ENCODE data around the gene KCNQ5. TPM values are rescaled to one million over a fixed set of nuclear protein-coding genes. Genes with fewer than 3 reads are reported as not detected.

The KCNQ5 gene
- total and polyA plus RNA-seq, 11 donors: 0.06 to 0.18 TPM; not detected in 9

GRCh38 chr6:73017476-73017875, 395.6 kb downstream of the KCNQ5 start:
- no peak for TF ChIP-seq POLR2A (IDR thresholded peaks at IDR 0.05)
- TF ChIP-seq, protein P1, sequence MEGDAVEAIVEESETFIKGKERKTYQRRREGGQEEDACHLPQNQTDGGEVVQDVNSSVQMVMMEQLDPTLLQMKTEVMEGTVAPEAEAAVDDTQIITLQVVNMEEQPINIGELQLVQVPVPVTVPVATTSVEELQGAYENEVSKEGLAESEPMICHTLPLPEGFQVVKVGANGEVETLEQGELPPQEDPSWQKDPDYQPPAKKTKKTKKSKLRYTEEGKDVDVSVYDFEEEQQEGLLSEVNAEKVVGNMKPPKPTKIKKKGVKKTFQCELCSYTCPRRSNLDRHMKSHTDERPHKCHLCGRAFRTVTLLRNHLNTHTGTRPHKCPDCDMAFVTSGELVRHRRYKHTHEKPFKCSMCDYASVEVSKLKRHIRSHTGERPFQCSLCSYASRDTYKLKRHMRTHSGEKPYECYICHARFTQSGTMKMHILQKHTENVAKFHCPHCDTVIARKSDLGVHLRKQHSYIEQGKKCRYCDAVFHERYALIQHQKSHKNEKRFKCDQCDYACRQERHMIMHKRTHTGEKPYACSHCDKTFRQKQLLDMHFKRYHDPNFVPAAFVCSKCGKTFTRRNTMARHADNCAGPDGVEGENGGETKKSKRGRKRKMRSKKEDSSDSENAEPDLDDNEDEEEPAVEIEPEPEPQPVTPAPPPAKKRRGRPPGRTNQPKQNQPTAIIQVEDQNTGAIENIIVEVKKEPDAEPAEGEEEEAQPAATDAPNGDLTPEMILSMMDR (IDR thresholded peaks at IDR 0.05): no peak
- Histone ChIP-seq H3K4me1 (no peaks in the 10 kb centered on the region), H3K9me3 (no peaks in the 10 kb centered on the region), H3K36me3 (no peaks in the 10 kb centered on the region), H3K27ac (no peak overlapping the region), H3K4me3 (no peak overlapping the region), H3K27me3 (no peaks in the 10 kb centered on the region)
- ATAC-seq: no peak
- no peak for DNase-seq
- intact Hi-C loops (cut with DNase I): no loop called here
- 74 to 85% (median 80%) methylated on average over 2 of the region's 2 CpGs for WGBS, 4 donors

DNA sequence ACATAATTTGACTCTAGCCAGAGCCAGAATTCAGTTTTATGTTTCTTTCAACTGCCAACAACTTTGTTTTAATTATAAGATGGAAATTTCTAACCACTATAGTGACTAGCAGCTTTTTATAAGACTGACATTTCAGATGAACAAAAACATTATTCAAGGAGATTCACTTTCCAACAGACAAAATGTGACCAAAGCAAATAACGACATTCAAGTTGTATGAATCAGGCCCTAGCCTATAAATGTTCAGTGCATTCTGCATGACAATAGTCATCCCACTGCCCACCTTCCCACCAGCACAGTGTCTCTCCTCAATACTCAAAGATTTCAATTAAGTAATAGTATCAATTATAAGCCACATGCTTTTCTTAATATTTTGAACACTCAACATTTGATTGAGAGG, 402.7 kb downstream of the KCNQ5 start:
- Histone ChIP-seq H3K9me3 (no peaks in the 10 kb centered on the region), H3K27me3 (no peaks in the 10 kb centered on the region), H3K4me3 (no peak overlapping the region), H3K4me1 (no peaks in the 10 kb centered on the region), H3K36me3 (no peaks in the 10 kb centered on the region), H3K27ac (no peak overlapping the region)
- no peak for TF ChIP-seq POLR2A (IDR thresholded peaks at IDR 0.05)
- TF ChIP-seq, protein P1 (IDR thresholded peaks at IDR 0.05): no peak
- ATAC-seq (no peak), DNase-seq (no peak)
- intact Hi-C loops (cut with DNase I): no loop called here
- WGBS, 4 donors: 76 to 84% (median 83%) methylated on average over 1 of the region's 1 CpG

DNA sequence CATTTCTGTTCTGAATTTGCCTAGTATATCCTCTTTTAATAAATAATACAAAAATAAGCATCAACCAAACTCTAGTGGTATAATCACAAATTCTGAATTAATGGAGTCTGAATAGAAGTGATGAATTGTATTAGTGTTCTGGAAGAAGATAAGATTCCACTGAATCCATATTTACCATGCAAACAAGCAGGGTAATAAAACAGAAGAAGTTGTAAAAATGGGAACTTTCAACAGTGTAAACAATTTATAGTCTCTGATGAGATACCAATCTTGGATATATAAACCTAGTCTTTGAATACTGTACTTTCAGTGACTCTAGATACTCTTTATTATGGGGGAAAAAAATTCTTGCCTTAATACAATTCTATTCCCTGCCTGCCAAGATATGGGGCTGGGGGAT, 405.8 kb downstream of the KCNQ5 start:
- no peaks in the 10 kb centered on the region for H3K36me3 ChIP-seq
- ATAC-seq (no peak), DNase-seq (no peak)
- H3K27me3 ChIP-seq: no peaks in the 10 kb centered on the region
- H3K4me1 ChIP-seq: no peaks in the 10 kb centered on the region
- no peak overlapping the region for H3K4me3 ChIP-seq
- intact Hi-C loops (cut with DNase I): no loop called here
- no peaks in the 10 kb centered on the region for H3K9me3 ChIP-seq
- H3K27ac ChIP-seq: no peak overlapping the region
- TF ChIP-seq, protein P1 (IDR thresholded peaks at IDR 0.05): no peak
- TF ChIP-seq POLR2A (IDR thresholded peaks at IDR 0.05): no peak

- ATAC-seq: no peak
- Histone ChIP-seq H3K36me3 (no peaks in the 10 kb centered on the region), H3K27ac (no peak overlapping the region), H3K27me3 (no peaks in the 10 kb centered on the region), H3K9me3 (no peaks in the 10 kb centered on the region), H3K4me1 (no peaks in the 10 kb centered on the region), H3K4me3 (no peak overlapping the region)
- WGBS, 4 donors: 38 to 45% (median 41%) methylated on average over 8 of the region's 8 CpGs
- intact Hi-C loops (cut with DNase I): no loop called here
- TF ChIP-seq, protein P1 (IDR thresholded peaks at IDR 0.05): no peak
- TF ChIP-seq POLR2A (IDR thresholded peaks at IDR 0.05): no peak
- DNase-seq: no peak
These were observed 406.4 kb downstream of the KCNQ5 start for GRCh38 chr6:73028124-73028766.
